GM06990 (cell line): ENCODE measurements around the gene AGBL2.
A peak's percentile ranks its signal among the peaks of the same experiment; 100 is the strongest.

Source experiments
- DNase-seq: peaks from one replicate; pipeline ENCODE4 v3.0.0-alpha.2; 2011; ENCODE audit not compliant: insufficient read length; ENCODE audit errors: extremely low read depth
- H3K27me3 ChIP-seq: replicated peaks from 2 replicates; pipeline ENCODE4 v1.6.0; 2011; ENCODE audit warnings: low read length; ENCODE audit not compliant: control insufficient read depth, insufficient read depth
- H3K36me3 ChIP-seq: 2 replicates; pipeline ENCODE4 v1.5.1; 2011; ENCODE audit warnings: low read length; ENCODE audit not compliant: control insufficient read depth, insufficient read depth
- H3K4me3 ChIP-seq: replicated peaks from 2 replicates; pipeline ENCODE4 v1.5.1; 2011; ENCODE audit warnings: low read depth, mild to moderate bottlenecking, control low read depth, low read length
- CTCF ChIP-seq: IDR thresholded peaks from 2 replicates; pipeline ENCODE4 v1.5.1; 2011; ENCODE audit warnings: low read length, control low read depth, mild to moderate bottlenecking, inconsistent platforms; ENCODE audit not compliant: insufficient read depth, poor library complexity, severe bottlenecking

AGBL2 gene

DNA sequence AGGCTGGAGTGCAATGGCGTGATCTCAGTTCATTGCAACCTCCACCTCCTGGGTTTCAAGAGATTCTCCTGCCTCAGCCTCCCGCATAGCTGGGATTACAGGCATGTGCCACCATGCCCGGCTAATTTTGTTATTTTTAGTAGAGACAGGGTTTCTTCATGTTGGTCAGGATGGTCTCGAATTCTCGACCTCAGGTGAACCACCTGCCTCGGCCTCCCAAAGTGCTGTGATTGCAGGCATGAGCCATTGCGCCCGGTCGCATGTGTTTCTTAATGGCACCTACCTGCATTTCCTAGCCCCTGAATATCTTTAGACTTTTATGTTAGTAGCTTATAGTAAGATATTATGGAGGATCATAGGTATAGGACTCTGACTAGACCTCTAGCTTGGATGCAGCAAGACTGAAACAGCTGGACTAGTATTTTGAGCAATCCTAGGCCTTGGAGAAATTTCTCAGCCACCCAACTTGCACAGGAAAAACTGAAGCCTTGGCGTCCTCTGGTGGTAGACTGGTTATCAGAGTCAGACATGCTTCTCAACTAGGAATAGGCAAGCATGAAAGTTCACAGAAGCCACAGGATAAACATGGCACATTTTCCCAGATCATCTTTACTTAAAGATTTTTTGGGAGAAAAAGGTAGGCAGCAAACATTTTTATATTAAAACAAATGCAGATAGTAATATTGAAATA is 98.3 kb downstream of the AGBL2 start:
- TF ChIP-seq CTCF: peak; percentile 78
- no peaks in the 10 kb centered on the region for H3K27me3 ChIP-seq
- no peak for DNase-seq
- H3K36me3 ChIP-seq: peaks cover 4% of the 10 kb centered on the region
- no peak overlapping the region for H3K4me3 ChIP-seq

GRCh38 chr11:47615249-47615648 is 99.9 kb downstream of the AGBL2 start:
- no peak for DNase-seq
- Histone ChIP-seq H3K4me3 (no peak overlapping the region), H3K36me3 (peaks cover 2% of the 10 kb centered on the region; the same call in 1 of the 2 replicates), H3K27me3 (no peaks in the 10 kb centered on the region)
- TF ChIP-seq CTCF: no peak

DNA sequence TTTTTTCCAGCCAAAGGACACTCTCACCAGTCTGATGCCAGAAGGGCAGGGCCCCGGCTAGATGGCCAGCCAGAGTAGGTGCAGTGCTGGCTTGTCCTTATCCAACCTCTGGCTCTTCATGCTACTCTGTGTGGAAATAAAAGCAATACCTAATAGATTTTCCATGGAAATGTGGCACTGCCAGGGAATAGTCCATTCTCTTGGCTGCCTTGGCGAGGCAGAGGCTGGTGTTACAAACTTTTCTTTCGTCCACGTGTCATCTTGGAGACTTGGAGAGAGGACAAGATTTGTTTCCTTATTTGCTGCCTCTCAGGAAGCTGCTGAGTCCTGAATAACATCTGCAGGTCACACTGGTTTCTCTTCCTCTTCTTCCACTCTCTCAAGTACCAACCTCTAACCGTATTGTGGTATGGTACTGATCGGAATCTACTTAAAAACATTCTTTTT is 103.8 kb downstream of the AGBL2 start:
- no peak for TF ChIP-seq CTCF
- Histone ChIP-seq H3K4me3 (no peak overlapping the region), H3K36me3 (no peaks in the 10 kb centered on the region; the same call in 1 of the 2 replicates), H3K27me3 (no peaks in the 10 kb centered on the region)
- no peak for DNase-seq

DNA sequence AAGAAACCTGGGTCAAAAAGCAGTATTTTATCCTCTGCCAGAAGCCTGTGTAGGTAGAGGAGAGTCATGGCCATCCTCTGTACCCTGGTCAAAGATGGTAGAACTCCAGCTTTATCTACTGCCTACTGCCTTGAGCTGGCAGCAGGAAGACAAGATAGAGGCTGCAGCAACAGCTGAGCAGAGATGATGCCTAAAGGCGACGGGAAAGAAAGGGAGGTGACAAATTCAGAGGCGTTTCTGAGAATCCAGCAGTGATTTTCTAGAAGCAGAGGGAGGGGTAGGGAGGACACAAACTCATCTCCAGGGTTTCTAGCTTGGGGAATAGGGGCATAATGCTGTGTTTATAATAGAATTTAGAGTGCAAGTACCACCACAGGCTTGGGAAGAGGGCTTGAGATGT is 105.5 kb downstream of the AGBL2 start:
- no peak for DNase-seq
- TF ChIP-seq CTCF: no peak
- no peaks in the 10 kb centered on the region for H3K36me3 ChIP-seq
- no peak overlapping the region for H3K4me3 ChIP-seq
- no peaks in the 10 kb centered on the region for H3K27me3 ChIP-seq
